ENCODE data around the gene CACNB3.

GRCh38 chr12:48777501-48778400, 40.5 kb upstream of the CACNB3 start:
- no peak for TF ChIP-seq EZH2 (IDR thresholded peaks at IDR 0.05; ENCODE audit: low read length, missing control alignments)
- TF ChIP-seq, protein P1, sequence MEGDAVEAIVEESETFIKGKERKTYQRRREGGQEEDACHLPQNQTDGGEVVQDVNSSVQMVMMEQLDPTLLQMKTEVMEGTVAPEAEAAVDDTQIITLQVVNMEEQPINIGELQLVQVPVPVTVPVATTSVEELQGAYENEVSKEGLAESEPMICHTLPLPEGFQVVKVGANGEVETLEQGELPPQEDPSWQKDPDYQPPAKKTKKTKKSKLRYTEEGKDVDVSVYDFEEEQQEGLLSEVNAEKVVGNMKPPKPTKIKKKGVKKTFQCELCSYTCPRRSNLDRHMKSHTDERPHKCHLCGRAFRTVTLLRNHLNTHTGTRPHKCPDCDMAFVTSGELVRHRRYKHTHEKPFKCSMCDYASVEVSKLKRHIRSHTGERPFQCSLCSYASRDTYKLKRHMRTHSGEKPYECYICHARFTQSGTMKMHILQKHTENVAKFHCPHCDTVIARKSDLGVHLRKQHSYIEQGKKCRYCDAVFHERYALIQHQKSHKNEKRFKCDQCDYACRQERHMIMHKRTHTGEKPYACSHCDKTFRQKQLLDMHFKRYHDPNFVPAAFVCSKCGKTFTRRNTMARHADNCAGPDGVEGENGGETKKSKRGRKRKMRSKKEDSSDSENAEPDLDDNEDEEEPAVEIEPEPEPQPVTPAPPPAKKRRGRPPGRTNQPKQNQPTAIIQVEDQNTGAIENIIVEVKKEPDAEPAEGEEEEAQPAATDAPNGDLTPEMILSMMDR (conservative IDR thresholded peaks at IDR 0.05 in 1 of 2, IDR thresholded peaks at IDR 0.05 in 1 of 2; ENCODE audit: low read depth in 1 of 2, low read length in 2 of 2), result no peak

Data from fibroblast of lung (primary cell).